Fibroblast of villous mesenchyme (primary cell): ENCODE results near the gene LPIN2. TPM values are rescaled to one million over a fixed set of nuclear protein-coding genes. Genes with fewer than 3 reads are reported as not detected.

Source experiments
- DNase-seq: peaks from one replicate; pipeline ENCODE4 v3.0.0-alpha.2; 2010; ENCODE audit warnings: low read depth
- H3K4me3 ChIP-seq: 2 replicates; pipeline ENCODE4 v1.5.1; 2011; ENCODE audit warnings: low read depth, mild to moderate bottlenecking, low read length
- small RNA-seq: library from RNA; depleted of rRNA; stranded (forward); fragments of <200 nt; gene quantifications from one replicate; pipeline ENCODE3, GENCODE V24; 2012
- total RNA-seq: library from RNA; depleted of rRNA; stranded (reverse); fragments of >200 nt; gene quantifications from 2 replicates; pipeline ENCODE4 v1.2.3, GENCODE V29; 2012
- TF ChIP-seq, protein P1 (sequence below): IDR thresholded peaks from 2 replicates; pipeline ENCODE4 v1.5.1; 2012; ENCODE audit warnings: low read depth, mild to moderate bottlenecking, low read length; ENCODE audit not compliant: insufficient read depth

Gene LPIN2
- total RNA-seq, 1 donor = 55.3 TPM

DNA sequence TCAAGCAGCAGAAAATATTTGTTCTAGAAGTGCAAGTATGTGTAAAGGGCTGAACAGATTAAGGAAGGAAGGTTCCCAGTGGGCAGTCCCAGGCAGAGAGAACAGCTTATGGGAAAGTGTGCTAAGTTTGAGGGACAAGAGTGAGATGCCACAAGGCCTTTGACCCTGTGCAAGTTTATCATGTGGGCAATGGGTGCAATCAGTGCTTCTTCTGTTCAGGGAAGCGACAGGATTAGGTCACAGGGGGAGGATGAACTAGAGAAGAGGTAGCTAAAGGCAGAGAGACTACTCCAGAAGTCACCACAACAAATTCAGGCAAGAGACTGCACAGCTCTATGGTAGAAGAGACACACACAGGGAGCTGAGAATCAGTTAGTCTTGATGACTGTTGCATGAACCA is 44.3 kb downstream of the LPIN2 start:
- no peak overlapping the region for H3K4me3 ChIP-seq
- peak; percentile 17 for DNase-seq
- TF ChIP-seq, protein P1, sequence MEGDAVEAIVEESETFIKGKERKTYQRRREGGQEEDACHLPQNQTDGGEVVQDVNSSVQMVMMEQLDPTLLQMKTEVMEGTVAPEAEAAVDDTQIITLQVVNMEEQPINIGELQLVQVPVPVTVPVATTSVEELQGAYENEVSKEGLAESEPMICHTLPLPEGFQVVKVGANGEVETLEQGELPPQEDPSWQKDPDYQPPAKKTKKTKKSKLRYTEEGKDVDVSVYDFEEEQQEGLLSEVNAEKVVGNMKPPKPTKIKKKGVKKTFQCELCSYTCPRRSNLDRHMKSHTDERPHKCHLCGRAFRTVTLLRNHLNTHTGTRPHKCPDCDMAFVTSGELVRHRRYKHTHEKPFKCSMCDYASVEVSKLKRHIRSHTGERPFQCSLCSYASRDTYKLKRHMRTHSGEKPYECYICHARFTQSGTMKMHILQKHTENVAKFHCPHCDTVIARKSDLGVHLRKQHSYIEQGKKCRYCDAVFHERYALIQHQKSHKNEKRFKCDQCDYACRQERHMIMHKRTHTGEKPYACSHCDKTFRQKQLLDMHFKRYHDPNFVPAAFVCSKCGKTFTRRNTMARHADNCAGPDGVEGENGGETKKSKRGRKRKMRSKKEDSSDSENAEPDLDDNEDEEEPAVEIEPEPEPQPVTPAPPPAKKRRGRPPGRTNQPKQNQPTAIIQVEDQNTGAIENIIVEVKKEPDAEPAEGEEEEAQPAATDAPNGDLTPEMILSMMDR = no peak

DNA sequence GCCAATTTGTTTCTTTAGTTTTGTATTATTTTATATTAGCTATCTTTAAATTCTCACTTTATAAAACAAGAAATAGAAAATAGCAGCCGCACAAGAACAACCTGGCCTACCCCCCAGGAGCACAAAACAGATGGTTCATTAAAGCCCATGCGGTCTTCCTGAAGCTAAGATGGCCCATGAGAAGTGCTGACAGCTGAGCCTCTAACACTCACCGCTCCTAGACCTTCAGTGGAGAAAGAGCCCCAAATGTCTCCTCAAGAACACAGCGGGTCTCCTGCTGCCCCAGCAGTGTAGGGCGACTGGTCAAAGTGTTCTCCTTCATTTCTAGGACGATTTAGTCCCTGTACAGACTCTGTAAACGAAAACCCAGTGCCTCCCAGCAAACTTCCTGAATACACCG is 45.1 kb downstream of the LPIN2 start:
- TF ChIP-seq, protein P1 = no peak
- DNase-seq = no peak
- no peak overlapping the region for H3K4me3 ChIP-seq

DNA sequence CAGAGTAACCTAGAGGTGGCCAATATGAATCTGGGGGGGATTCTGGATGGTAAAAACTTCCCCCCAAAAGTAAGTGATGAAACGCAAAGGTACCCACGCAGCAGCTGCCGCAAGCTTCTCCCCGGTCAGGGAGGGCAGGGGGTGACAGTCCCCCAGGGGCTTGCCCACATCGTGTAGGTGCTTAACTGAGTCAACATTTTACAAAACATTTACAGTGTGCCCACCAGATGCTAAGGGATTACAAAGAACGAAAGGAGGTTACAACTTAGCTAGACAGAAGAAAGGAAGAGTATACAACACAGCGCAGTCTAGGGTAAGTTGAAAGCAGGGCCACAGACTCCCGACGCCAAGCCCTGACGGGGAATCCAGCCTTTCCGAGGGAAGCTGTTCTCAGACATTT is 45.6 kb downstream of the LPIN2 start:
- no peak overlapping the region for H3K4me3 ChIP-seq
- DNase-seq = no peak
- TF ChIP-seq, protein P1 = no peak

DNA sequence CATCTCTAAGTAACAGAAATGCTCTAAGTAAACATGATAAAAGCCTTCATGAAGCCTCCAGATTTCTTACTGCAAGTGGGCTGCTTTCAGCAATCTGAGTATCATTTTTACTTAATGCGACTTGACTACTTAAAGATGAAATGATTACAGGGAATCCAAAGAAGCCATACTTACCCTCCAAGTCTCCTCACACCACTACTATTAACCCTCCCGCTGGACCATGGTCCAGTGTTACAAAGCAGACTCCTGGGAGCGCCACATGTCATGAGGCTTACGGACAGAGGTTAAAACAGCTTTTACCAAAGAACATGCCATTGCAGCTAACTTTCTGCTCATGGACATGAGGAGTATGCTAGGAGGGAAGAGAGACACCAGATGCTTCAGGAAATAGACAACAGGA is 46.4 kb downstream of the LPIN2 start:
- DNase-seq = no peak
- H3K4me3 ChIP-seq = no peak overlapping the region
- TF ChIP-seq, protein P1 = no peak

DNA sequence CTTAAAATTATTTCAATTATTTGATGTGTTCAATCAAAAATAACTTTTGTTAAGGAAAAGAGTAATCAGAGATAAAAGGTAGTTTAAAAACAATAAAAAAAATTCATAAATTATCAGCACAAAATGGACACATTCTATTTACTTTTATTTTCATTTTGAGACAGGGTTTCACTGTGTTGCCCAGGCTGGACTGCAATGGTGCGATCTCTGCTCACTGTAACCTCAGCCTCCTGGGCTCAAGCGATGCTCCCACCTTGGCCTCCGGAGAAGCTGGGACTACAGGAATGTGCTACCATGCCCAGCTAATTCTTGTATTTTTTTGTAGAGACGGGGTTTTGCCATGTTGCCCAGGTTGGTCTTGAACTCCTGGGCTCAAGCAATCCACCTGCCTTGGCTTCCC is 47.1 kb downstream of the LPIN2 start:
- DNase-seq = no peak
- no peak overlapping the region for H3K4me3 ChIP-seq
- TF ChIP-seq, protein P1 = no peak

DNA sequence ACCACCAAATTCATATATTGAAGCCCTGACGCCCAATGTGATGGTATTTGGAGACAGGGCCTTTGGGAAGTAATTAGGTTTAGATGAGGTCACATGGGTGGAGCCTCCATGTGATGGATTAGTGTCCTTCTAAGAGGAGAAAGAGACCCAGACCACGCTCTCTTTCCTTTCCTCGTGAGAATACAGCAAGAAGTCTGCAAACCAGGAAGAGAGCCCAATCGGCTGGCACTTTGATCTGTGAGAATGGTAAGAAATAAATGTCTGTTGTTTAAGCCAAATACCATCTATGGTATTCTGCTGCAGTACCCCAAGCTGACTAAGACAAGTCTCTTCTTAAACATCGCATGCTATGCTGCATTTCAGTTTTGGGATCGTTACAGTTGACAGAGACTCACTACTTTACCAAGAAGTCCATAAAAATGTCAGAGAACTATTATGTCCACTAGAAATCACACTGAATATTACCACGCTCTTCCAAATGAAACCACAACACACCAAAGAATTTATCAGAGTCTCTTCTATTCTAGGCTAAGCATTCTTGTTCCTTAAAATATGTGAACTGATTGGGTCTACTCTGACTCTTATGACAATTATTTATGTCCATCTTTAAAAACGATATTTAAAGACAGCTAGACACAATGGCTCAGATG is 48.5 kb downstream of the LPIN2 start:
- no peak overlapping the region for H3K4me3 ChIP-seq
- TF ChIP-seq, protein P1 = no peak
- peak; percentile 32 for DNase-seq

Small RNAs within 50 kb of the gene (small RNA-seq; reads per million reads assigned to genes)
- not detected for gene RF00156

Other genes with a start within 250 kb of the LPIN2 start
- 16.4 and 24.8 TPM in 2 replicates for gene EMILIN2, start 166.1 kb downstream of the LPIN2 start, total RNA-seq
- 0.32 and 0.86 TPM in 2 replicates for gene MYOM1, start 206.8 kb upstream of the LPIN2 start, total RNA-seq
- 861 and 1,222 TPM in 2 replicates for gene MYL12A, start 234.7 kb upstream of the LPIN2 start, total RNA-seq
- 330 and 426 TPM in 2 replicates for gene MYL12B, start 249.0 kb upstream of the LPIN2 start, total RNA-seq